Neuron (in vitro differentiated cells): ENCODE data around the gene GRP.

Experiments
- H2AFZ ChIP-seq: one replicate; pipeline ENCODE4 v1.6.1; 2013; ENCODE audit warnings: low read depth, mild to moderate bottlenecking, inconsistent platforms, low read length, moderate library complexity
- H3K27me3 ChIP-seq: one replicate; pipeline ENCODE4 v1.6.1; 2013; ENCODE audit warnings: low read length; ENCODE audit not compliant: insufficient read depth
- H3K36me3 ChIP-seq: one replicate; pipeline ENCODE4 v1.6.1; 2013; ENCODE audit warnings: low read length; ENCODE audit not compliant: insufficient read depth
- H3K4me1 ChIP-seq: one replicate; pipeline ENCODE4 v1.6.1; 2013; ENCODE audit warnings: low read length; ENCODE audit not compliant: insufficient read depth
- H3K4me3 ChIP-seq: 2 replicates; pipeline ENCODE4 v1.5.1; 2013; ENCODE audit warnings: mild to moderate bottlenecking, low read length, moderate library complexity
- H3K9me3 ChIP-seq: one replicate; pipeline ENCODE4 v1.6.1; 2013; ENCODE audit warnings: low read length

The GRP gene

DNA sequence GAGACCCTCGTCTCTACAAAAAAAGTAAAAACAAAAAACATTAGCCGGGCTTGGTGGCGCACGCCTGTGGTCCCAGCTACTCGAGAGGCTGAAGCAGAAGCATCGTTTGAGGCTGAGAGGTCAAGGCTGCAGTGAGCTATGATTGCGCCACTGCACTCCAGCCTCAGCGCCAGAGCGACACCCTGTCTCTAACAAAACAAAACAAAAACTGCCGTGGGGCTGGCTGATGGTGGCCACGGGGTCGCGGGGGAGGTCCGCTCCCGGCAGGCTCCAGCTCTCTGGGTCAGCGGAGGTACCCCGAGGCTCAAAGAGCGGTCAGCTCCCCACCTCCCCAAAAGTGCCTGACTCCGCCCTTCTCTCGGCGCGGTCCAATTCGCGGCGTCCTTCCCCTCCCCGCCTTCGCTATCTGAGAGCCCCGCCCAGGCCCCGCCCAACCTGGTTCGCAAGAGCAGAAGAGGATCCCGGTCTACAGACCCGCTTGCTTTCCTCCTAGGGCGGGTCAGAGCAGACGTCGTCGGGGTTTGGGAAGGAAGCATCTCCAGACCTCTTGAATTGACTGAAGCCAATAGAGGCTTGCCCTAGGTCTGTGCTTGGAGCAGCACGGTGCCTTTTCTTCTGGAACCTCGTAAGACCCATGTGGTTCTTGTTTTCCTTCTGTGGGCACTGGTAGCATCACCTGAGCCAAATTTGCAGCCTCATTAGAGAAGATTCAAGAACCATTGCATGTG is 45.5 kb downstream of the GRP start:
- Histone ChIP-seq H3K27me3 (peaks cover 76% of the 10 kb centered on the region), H3K36me3 (no peaks in the 10 kb centered on the region), H2AFZ (no peak overlapping the region), H3K9me3 (peaks cover 3% of the 10 kb centered on the region), H3K4me3 (no peak overlapping the region), H3K4me1 (no peaks in the 10 kb centered on the region)

DNA sequence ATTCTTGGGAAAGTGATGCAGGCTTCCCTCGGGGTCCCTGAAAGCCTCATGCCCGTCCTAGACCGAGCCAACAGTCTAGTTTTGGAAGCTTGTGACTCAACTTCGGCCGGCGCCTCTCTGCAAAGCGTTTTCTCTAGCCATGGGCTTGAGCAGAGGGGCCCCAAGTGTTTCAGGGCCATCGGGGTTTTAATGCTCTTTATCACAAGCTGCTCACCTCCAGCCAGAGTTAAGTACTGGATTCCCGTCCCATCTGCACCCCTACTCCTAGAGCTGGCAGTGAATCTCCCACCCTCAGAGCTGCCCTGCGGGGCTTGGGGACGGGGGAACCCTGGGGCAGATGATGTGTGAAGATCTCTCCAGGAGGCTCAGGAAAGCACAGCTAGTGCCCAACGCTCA is 46.0 kb downstream of the GRP start:
- H3K36me3 ChIP-seq: no peaks in the 10 kb centered on the region
- H3K9me3 ChIP-seq: peaks cover 3% of the 10 kb centered on the region
- no peaks in the 10 kb centered on the region for H3K4me1 ChIP-seq
- no peak overlapping the region for H2AFZ ChIP-seq
- H3K27me3 ChIP-seq: peaks cover 81% of the 10 kb centered on the region
- no peak overlapping the region for H3K4me3 ChIP-seq

DNA sequence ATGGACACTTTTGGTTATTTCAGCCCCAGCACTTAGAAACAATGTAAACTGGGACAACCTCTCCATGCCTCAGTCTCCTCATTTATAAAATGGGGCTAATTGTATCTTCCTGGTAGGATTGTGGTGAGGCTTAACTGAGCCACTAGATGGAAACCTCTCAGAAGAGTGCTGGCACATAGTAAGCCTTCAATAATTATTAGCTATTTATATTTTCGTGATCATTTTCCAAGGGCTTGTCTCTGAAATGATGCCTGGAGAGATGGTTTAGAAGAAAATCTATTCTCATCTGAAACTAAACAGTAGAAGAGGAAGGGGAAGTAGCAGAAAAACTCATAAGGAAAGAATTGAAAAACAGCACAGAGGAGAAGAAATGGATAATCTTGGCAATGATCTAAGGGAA is 46.5 kb downstream of the GRP start:
- no peaks in the 10 kb centered on the region for H3K36me3 ChIP-seq
- H3K4me3 ChIP-seq: no peak overlapping the region
- peaks cover 86% of the 10 kb centered on the region for H3K27me3 ChIP-seq
- no peaks in the 10 kb centered on the region for H3K4me1 ChIP-seq
- peaks cover 3% of the 10 kb centered on the region for H3K9me3 ChIP-seq
- H2AFZ ChIP-seq: no peak overlapping the region

DNA sequence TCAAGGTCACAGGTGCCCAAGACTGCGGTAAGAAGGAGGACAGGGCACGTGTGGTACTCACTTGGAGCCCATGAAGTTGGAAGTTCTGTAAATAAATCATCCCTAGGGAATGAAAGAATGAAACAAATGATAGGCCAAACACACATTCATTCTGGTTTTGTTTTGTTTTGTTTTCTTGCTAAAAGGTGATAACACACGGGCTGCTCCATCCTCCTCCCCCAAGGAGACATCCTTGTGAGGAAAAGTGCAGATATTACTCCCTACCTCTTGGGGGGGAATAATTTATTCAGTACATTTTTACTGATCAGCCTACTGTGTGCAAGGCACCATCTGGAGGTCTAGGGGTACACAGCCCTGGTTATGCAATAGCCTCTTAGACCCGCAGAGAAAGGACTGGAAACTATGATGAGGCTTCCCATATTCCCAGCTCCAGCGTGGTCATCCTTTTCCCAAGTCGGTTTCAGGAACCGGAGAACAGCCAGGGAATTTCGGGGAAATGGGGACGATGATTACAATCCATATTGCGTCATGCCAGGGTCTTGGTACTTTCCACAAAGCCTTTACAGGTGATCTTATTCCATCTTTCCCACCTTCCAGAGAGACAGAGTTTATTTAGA is 47.0 kb downstream of the GRP start:
- Histone ChIP-seq H3K36me3 (no peaks in the 10 kb centered on the region), H3K4me3 (no peak overlapping the region), H3K9me3 (peaks cover 3% of the 10 kb centered on the region), H3K27me3 (peaks cover 91% of the 10 kb centered on the region), H2AFZ (no peak overlapping the region), H3K4me1 (no peaks in the 10 kb centered on the region)

DNA sequence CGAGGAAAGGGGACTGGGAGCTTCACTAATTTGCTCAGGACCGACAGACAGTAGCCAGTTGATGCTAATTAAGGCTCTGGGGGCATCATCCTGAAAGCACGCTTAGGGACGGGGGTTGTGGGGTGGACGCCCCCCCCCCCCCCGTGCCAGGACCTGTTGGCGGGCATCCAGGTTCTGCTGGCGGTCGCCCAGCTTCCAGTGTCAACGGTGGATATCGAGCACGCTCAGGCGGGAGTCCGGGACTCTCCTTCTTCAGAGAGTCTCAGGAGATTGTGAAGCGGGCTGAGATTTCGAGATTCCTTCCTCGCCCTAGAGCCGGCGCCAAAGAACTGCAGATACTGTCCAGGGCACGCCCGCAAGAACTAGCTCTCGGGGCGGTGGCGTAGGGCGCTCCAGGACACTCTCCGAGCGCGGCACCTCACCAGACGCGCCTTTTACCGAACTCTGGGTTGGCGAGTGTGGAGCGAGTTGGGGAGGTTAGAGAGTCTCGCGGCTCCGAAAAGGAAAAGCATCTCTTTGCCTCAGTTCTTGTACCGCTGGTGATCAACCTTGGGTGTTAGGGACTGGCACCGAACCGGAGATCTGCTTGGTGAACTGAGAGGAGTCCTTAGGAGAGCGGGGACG is 47.7 kb downstream of the GRP start:
- Histone ChIP-seq H3K36me3 (no peaks in the 10 kb centered on the region), H3K4me1 (no peaks in the 10 kb centered on the region), H3K9me3 (peaks cover 3% of the 10 kb centered on the region), H3K27me3 (peaks cover 96% of the 10 kb centered on the region), H2AFZ (no peak overlapping the region), H3K4me3 (no peak overlapping the region)

DNA sequence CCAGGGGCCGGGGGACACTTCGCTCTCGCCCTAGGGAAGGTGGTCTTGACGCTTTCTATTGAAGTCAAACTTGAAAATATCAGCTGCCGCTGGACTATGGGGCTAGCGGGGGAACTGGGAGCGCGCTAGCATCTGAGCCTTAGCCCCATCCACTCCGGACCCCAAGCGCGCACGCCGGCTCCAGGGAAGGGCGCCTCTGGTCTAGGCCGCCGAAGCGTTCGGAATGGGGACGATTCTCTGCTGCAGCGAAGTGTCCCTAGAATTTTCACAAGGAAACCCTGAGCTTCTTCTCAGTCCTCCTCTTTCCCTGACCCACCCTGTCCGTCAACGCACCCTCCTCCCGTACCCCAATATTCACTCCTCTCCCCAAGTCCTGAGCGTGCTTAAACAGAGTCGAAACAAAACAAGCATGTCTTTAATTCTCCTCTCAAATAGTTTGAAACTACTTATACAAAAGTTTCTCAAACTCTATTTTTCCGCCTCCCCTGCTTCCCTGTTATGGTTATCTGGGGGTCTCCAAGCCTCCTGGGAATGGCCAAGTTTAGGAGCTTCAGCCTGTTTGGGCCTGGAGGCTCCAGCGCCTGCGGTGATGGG is 48.3 kb downstream of the GRP start:
- no peaks in the 10 kb centered on the region for H3K36me3 ChIP-seq
- H3K9me3 ChIP-seq: peaks cover 3% of the 10 kb centered on the region
- H3K4me1 ChIP-seq: no peaks in the 10 kb centered on the region
- H3K27me3 ChIP-seq: peaks cover 95% of the 10 kb centered on the region
- H2AFZ ChIP-seq: peak overlapping the region; percentile 55
- H3K4me3 ChIP-seq: peak overlapping the region; percentile 29

DNA sequence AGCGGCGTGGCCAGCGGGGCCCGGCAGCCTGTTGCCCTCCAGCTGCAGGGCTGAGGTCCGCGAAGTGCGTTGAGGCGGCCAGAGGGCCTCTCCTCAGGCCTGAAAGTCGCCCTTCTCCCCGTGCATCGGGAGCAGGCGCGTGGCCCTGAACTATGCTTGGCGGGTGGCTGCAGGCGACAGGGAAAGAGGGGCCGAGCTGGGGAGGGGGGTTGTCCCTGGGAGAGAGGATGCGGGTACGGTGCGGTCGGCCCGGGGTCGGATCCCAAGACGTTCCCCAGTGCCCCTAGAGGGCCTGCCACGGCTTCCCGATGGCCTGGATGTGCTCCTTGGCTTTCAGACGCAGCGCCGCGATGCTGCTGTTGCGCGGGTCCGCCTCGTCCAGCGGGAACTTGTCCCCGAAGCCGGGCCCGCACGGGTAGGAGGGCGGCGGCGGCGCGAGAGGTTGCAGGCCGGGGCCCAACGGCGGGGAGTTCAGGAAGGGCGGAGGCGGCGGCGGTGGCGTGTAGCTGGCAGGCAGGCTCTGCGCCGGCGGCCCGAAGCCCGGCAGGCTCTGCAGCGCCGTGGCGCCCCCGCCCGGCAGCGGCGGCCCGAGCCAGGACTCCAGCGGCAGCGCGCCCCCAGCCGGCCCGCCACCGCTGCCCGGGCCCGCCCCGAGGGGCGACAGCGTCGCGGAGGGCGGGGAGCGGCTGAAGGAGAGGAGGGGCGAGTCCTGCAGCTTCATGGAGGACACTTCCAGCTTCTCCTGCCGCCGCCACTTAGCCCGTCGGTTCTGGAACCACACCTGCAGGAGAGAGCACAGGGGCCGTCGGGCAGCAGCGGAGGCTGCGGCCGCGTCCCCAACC is 49.0 kb downstream of the GRP start:
- peaks cover 95% of the 10 kb centered on the region for H3K27me3 ChIP-seq
- H3K4me3 ChIP-seq: peak overlapping the region; percentile 29
- no peaks in the 10 kb centered on the region for H3K36me3 ChIP-seq
- H3K4me1 ChIP-seq: no peaks in the 10 kb centered on the region
- peaks cover 3% of the 10 kb centered on the region for H3K9me3 ChIP-seq
- H2AFZ ChIP-seq: peak overlapping the region; percentile 55

DNA sequence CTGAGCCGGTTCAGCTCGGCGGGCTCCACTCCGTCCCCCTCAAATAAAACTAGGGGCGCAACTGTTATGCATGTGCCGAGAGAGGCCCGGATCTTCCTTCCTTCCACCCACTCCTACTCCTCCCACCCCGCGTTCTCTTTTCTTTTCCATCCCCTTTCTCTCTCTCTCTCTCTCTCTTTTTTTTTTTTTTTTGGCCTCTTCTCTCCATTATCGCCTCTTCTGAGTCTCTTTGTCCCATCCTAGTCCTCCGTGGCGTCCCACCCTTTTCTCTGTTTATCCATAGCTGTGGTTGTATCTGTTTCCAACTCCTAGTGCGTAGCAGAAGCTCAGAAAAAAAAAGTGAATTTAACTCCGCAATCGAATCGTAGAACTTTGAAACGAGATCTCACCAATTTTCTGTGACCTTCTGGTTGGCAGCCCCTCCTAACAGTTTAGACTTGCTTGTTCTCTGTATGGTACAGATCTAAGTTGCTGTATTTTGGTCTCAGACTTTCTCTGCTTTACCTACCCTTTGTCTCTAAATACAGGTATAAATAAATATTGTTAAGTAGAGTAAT is 49.7 kb downstream of the GRP start:
- Histone ChIP-seq H3K36me3 (no peaks in the 10 kb centered on the region), H3K27me3 (peaks cover 95% of the 10 kb centered on the region), H3K4me1 (no peaks in the 10 kb centered on the region), H2AFZ (no peak overlapping the region), H3K9me3 (peaks cover 3% of the 10 kb centered on the region), H3K4me3 (peak overlapping the region; percentile 27)

DNA sequence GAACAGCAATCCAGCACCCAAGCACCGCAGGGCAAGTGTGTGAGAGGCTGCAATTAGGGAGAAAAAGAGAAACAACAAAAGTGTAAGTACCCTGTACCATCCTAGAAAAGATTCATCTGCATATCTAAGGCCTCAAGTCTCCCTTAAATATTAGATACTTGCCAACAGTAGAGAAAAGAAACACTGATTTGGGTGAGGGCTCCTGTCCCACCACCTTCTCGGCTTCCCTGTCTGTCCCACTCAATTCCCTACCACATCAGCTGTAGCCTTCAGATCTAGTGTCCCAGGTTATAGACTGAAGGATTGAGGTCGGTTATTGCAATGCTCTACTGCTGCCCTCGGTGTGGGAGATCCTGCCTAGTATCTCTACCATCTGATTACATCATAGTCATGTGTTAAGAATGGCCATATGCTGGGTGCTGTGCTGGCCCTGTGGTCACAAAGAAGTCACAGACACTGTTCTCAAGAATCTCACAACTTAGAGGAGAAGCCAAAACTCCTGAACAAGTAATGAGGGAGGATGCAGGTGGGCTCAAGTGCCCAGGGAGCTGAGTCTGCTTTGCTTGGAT is 50.8 kb downstream of the GRP start:
- no peaks in the 10 kb centered on the region for H3K9me3 ChIP-seq
- H3K4me1 ChIP-seq: peaks cover under 1% of the 10 kb centered on the region
- H3K27me3 ChIP-seq: peaks cover 94% of the 10 kb centered on the region
- no peaks in the 10 kb centered on the region for H3K36me3 ChIP-seq
- H2AFZ ChIP-seq: no peak overlapping the region
- H3K4me3 ChIP-seq: no peak overlapping the region

DNA sequence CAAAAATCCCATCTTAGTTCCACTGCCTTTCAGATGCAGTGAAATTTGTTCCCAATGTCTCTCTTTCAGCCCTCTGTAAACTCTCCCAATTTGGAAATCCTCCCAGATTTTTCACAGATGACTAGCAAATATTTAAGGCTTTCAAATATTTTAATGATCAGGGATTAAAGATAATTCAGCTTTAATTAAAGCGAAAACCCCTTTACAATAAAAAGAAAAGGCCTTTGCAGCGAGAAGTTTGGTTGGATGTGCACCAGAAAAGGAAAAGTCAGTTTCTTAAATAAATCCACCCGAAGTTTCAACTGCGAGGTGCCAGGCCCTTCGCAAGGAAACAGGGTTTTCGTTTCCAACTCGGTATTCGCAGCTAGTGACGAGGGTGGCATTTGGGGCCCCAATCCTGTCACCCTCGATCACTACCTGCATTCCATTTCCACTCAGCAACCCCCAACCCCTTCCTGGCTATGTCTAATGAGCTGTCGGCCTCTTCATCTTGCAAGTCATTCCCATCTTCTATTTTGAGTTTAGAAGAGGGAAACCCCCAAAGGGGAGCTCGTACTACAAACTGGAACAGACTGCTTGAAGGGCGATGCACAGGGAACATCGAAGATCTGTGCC is 51.8 kb downstream of the GRP start:
- H3K4me3 ChIP-seq: no peak overlapping the region
- no peak overlapping the region for H2AFZ ChIP-seq

DNA sequence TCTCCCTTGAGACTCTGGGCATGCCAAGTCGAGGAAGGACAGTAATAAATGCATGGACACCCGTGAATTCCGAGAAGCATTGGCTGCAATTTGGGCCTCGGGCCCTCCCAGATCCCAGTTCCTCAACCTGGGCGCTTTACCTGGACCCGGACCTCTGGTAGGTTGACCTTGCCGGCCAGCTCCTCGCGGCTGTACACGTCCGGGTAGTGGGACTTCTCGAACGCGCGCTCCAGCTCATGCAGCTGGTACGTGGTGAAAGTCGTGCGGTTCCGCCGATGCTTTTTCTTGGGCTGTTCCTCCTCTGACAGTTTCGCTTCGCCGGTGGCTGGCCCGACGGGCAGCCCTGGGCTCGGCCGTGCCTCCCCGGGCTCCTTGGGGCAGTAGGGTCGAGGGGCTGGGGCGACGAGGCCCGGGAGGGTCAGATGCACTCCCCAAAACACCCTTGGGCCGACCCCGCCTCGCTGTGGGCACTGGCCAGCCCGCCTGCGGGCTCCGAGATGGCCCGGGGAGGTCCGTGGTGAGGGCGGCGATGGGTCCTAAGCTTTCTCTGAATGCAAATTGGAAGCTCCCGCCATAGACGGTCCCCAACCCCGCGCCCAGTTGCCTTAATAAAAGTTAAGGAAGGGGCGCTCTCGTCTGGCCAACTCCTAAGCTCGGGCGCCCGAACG is 52.4 kb downstream of the GRP start:
- peaks cover 94% of the 10 kb centered on the region for H3K27me3 ChIP-seq
- no peaks in the 10 kb centered on the region for H3K36me3 ChIP-seq
- H2AFZ ChIP-seq: no peak overlapping the region
- no peaks in the 10 kb centered on the region for H3K9me3 ChIP-seq
- H3K4me1 ChIP-seq: peaks cover 7% of the 10 kb centered on the region
- H3K4me3 ChIP-seq: no peak overlapping the region

More for the DNA sequence above, 51.8 kb downstream of the GRP start:
- no peaks in the 10 kb centered on the region for H3K36me3 ChIP-seq
- peaks cover 94% of the 10 kb centered on the region for H3K27me3 ChIP-seq
- no peaks in the 10 kb centered on the region for H3K9me3 ChIP-seq
- H3K4me1 ChIP-seq: peaks cover 7% of the 10 kb centered on the region
